Activated CD4-positive, alpha-beta memory T cell treated with anti-CD3 and anti-CD28 coated beads for 36 hours (primary cell): ENCODE measurements around the gene PIP4K2B. TPM values are rescaled to one million over a fixed set of nuclear protein-coding genes. Genes with fewer than 3 reads are reported as not detected.
A peak's percentile ranks its signal among the peaks of the same experiment; 100 is the strongest.
"Not testable (repeated sequence)": the region's sequence is repeated elsewhere in the genome, so short reads cannot be mapped to it uniquely, and the experiment has no call there.

ENCODE experiments used
- CTCF ChIA-PET: fragments of 350-600 bp; sonication (Branson Sonifier 250); formaldehyde crosslinking; loops from one replicate; lab custom pipeline; 2021; ENCODE audit warnings: antibody characterized with exemption, inconsistent platforms; lab: Charles Lee
- POLR2A ChIA-PET: fragments of 350-600 bp; sonication (Branson Sonifier 250); formaldehyde crosslinking; loops from one replicate; lab custom pipeline; 2021; ENCODE audit warnings: antibody characterized with exemption; lab: Charles Lee
- DNase-seq: peaks from one replicate; pipeline ENCODE4 v3.0.0-alpha.2; 2020
- H3K27ac Mint-ChIP-seq: one replicate; pipeline ENCODE4 v1.8.0; 2021; ENCODE audit warnings: mixed read lengths
- H3K27me3 Mint-ChIP-seq: one replicate; pipeline ENCODE4 v1.8.0; 2021; ENCODE audit warnings: mixed read lengths
- H3K36me3 Mint-ChIP-seq: one replicate; pipeline ENCODE4 v1.8.0; 2021; ENCODE audit warnings: mixed read lengths
- H3K4me1 Mint-ChIP-seq: one replicate; pipeline ENCODE4 v1.8.0; 2021; ENCODE audit warnings: low read depth, mixed read lengths
- H3K4me3 Mint-ChIP-seq: one replicate; pipeline ENCODE4 v1.8.0; 2021; ENCODE audit warnings: mild to moderate bottlenecking, mixed read lengths
- H3K9me3 Mint-ChIP-seq: one replicate; pipeline ENCODE4 v1.8.0; 2021; ENCODE audit warnings: mixed read lengths
- intact Hi-C: fragments of 100-400 bp; cut with micrococcal nuclease; formaldehyde crosslinking; loops from one replicate; pipeline ENCODE4 v1.15.1; 2023
- total RNA-seq, 2 experiments: library from RNA; stranded (reverse); gene quantifications; one replicate each; pipeline ENCODE4 v1.2.3, GENCODE V29; 2021

The PIP4K2B gene
- total RNA-seq, 2 experiments from 2014 or later, result 37.8 to 37.9 TPM

GRCh38 chr17:38797828-38798227 is 1.5 kb downstream of the PIP4K2B start:
- H3K36me3 Mint-ChIP-seq, result peaks cover 18% of the 10 kb centered on the region
- no peaks in the 10 kb centered on the region for H3K9me3 Mint-ChIP-seq
- peak overlapping the region; percentile 86 for H3K27ac Mint-ChIP-seq
- no peaks in the 10 kb centered on the region for H3K27me3 Mint-ChIP-seq
- ChIA-PET POLR2A (no interaction called here), CTCF (interaction anchor here (0.6 to 1.3 kb wide), 3 partner anchors 30 to 68 kb away, joined by 3 to 6 read pairs (median 3); no protein-coding TSS in a partner anchor)
- peak overlapping the region; percentile 80 for H3K4me3 Mint-ChIP-seq
- peaks cover 39% of the 10 kb centered on the region for H3K4me1 Mint-ChIP-seq
- DNase-seq, result no peak
- intact Hi-C loops, result loop anchor here (2.0 kb wide), 1 partner anchor 45 kb away; the partner anchor contains the start of gene PSMB3

- peak overlapping the region; percentile 24 for H3K4me3 Mint-ChIP-seq
- H3K4me1 Mint-ChIP-seq, result peaks cover 39% of the 10 kb centered on the region
- intact Hi-C loops, result no loop called here
- H3K27ac Mint-ChIP-seq, result no peak overlapping the region
- H3K9me3 Mint-ChIP-seq, result no peaks in the 10 kb centered on the region
- ChIA-PET POLR2A (no interaction called here), CTCF (interaction anchor here (1.3 kb wide), 1 partner anchor 62 kb away, joined by 6 read pairs; no protein-coding TSS in a partner anchor)
- peaks cover 15% of the 10 kb centered on the region for H3K36me3 Mint-ChIP-seq
- no peak for DNase-seq
- H3K27me3 Mint-ChIP-seq, result no peaks in the 10 kb centered on the region
Observed at GRCh38 chr17:38797158-38797490, 2.2 kb downstream of the PIP4K2B start.

DNA sequence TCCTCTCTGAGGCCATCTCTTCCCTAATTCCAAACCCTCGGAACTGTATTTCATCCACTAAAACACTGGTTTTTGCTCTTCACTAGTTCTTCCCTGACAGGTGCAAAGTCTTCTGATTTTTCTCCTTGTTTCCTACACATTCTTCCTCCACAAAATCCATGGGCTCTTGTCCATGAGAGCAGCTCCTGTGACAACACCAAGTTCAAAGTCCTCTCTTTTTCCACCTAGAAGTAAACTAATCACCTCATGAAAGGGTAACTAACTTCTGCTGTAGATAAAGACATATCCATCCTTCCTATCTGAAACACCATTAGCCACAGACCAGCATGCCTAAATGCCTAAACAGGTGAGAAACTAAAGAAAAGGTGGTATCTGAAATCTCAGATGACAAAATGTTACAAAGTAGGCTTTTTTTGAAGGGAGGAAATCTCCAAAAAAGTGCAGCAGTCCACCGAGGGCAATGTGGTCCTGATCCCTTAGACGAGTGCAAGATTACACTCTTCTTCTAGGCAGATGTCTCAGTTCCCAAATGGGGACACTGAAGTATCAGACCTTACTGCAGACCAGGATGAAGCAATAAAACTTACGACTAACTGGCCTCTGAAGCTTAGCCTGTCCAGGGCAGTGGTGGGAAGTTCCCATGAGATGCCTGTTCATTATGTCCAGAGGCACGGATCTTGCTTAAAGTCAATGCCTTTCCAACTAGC is 2.8 kb downstream of the PIP4K2B start:
- POLR2A ChIA-PET, result no interaction called here
- CTCF ChIA-PET, result no interaction called here
- no peaks in the 10 kb centered on the region for H3K27me3 Mint-ChIP-seq
- peaks cover 10% of the 10 kb centered on the region for H3K36me3 Mint-ChIP-seq
- H3K9me3 Mint-ChIP-seq, result no peaks in the 10 kb centered on the region
- intact Hi-C loops, result no loop called here
- H3K27ac Mint-ChIP-seq, result no peak overlapping the region
- no peak for DNase-seq
- H3K4me1 Mint-ChIP-seq, result peaks cover 39% of the 10 kb centered on the region
- H3K4me3 Mint-ChIP-seq, result no peak overlapping the region

DNA sequence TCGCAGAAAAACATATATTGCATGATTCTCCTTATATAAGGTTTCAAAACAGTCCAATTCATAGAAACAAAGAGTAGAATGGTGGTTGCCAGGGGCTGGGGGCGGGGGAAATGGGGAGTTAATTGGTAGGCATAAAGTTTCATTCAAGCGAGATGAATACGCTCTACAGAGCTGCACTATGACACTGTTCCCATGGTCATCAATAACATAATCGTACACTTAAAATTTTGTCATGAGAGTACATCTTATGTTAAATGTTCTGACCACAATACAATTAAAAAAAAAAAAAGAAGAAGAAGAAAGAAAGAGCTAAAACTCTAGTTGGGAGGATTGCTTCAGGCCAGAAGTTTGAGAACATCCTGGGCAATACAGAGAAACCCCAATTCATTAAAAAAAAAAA is 5.1 kb downstream of the PIP4K2B start:
- ChIA-PET CTCF (no interaction called here), POLR2A (interaction anchor here (0.5 kb wide), 1 partner anchor 53 kb away, joined by 4 read pairs; no protein-coding TSS in a partner anchor)
- peaks cover 3% of the 10 kb centered on the region for H3K36me3 Mint-ChIP-seq

DNA sequence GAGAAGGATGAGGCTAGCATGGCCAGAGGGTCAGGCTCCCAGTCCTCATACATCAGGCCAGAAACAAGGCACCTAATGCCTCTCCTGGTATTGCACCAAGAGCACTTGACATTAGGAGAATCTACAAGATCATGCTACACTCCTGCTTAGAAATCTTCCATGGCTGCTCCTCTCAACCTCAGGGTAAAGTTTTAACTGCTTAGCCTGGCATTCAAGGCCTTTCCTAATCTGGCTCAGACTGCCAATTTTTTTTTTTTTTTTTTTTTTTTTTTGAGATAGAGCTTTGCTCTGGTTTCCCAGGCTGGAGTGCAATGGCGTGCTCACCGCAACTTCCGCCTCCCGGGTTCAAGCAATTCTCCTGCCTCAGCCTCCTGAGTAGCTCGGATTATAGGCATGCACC is 8.2 kb downstream of the PIP4K2B start:
- Mint-ChIP-seq H3K27me3 (no peaks in the 10 kb centered on the region), H3K9me3 (no peaks in the 10 kb centered on the region), H3K36me3 (peaks cover 5% of the 10 kb centered on the region), H3K4me3 (no peak overlapping the region), H3K4me1 (peaks cover 13% of the 10 kb centered on the region), H3K27ac (no peak overlapping the region)
- POLR2A ChIA-PET, result no interaction called here
- intact Hi-C loops, result no loop called here
- CTCF ChIA-PET, result no interaction called here
- no peak for DNase-seq

More for the DNA sequence above, 5.1 kb downstream of the PIP4K2B start:
- Mint-ChIP-seq H3K27me3 (no peaks in the 10 kb centered on the region), H3K27ac (no peak overlapping the region), H3K4me3 (no peak overlapping the region), H3K9me3 (no peaks in the 10 kb centered on the region), H3K4me1 (peaks cover 37% of the 10 kb centered on the region)
- intact Hi-C loops, result no loop called here
- no peak for DNase-seq

GRCh38 chr17:38790148-38790707 is 9.1 kb downstream of the PIP4K2B start:
- POLR2A ChIA-PET, H3K4me3 Mint-ChIP-seq, H3K36me3 Mint-ChIP-seq, CTCF ChIA-PET, H3K27me3 Mint-ChIP-seq, DNase-seq, H3K27ac Mint-ChIP-seq, intact Hi-C loops, H3K9me3 Mint-ChIP-seq, H3K4me1 Mint-ChIP-seq: not testable (repeated sequence)

GRCh38 chr17:38789185-38789584 is 10.2 kb downstream of the PIP4K2B start:
- H3K36me3 Mint-ChIP-seq, result peaks cover 5% of the 10 kb centered on the region
- no peak for DNase-seq
- H3K4me3 Mint-ChIP-seq, result no peak overlapping the region
- ChIA-PET CTCF (no interaction called here), POLR2A (interaction anchor here (0.8 kb wide), 1 partner anchor 183 kb away, joined by 3 read pairs; no protein-coding TSS in a partner anchor)
- intact Hi-C loops, result no loop called here
- no peak overlapping the region for H3K27ac Mint-ChIP-seq
- H3K27me3 Mint-ChIP-seq, result no peaks in the 10 kb centered on the region
- no peaks in the 10 kb centered on the region for H3K9me3 Mint-ChIP-seq
- peaks cover 6% of the 10 kb centered on the region for H3K4me1 Mint-ChIP-seq

DNA sequence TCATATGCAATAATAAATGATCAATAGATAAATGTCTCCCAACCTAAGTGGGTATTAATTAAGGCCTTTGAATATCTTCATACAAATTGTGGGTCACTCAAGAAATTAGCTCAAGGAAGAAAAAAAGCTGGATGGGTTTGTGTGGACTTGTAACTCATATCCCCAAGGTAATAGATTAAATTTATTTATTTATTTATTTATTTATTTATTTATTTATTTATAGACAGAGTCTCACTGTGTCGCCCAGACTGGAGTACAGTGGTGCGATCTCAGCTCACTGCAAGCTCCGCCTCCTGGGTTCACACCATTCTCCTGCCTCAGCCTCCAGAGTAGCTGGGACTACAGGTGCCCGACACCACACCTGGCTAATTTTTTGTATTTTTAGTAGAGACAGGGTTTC is 11.4 kb downstream of the PIP4K2B start:
- DNase-seq, H3K27ac Mint-ChIP-seq, H3K4me1 Mint-ChIP-seq, H3K4me3 Mint-ChIP-seq, intact Hi-C loops, H3K36me3 Mint-ChIP-seq, H3K9me3 Mint-ChIP-seq, H3K27me3 Mint-ChIP-seq: not testable (repeated sequence)
- CTCF ChIA-PET, result interaction anchor here (1.5 kb wide), 1 partner anchor 377 kb away, joined by 3 read pairs; no protein-coding TSS in a partner anchor
- POLR2A ChIA-PET, result interaction anchor here (0.7 kb wide), 1 partner anchor 23 kb away, joined by 3 read pairs; no protein-coding TSS in a partner anchor

DNA sequence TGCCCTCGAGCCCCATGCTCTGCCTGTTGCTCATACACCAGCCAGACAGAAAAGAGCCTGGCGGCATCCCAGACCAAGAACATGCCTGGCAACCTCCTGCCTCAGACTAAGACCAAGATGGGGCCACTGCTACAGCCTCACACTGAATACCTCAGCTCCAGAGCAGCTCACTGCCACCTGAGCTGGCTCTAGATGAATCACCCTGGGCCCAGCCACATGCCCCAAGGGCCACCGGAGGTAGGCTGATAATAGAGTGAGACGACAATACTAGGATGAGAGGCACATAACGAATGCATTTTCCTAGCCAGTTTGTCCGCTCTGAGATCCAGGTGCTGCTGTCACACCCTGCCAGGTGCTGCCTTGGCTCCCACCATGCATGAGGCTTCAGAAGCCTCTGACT is 13.0 kb downstream of the PIP4K2B start:
- Mint-ChIP-seq H3K9me3 (no peaks in the 10 kb centered on the region), H3K4me3 (no peak overlapping the region), H3K27me3 (no peaks in the 10 kb centered on the region), H3K27ac (no peak overlapping the region), H3K4me1 (peaks cover 3% of the 10 kb centered on the region), H3K36me3 (peaks cover 10% of the 10 kb centered on the region)
- POLR2A ChIA-PET, result no interaction called here
- no peak for DNase-seq
- intact Hi-C loops, result no loop called here
- CTCF ChIA-PET, result no interaction called here

DNA sequence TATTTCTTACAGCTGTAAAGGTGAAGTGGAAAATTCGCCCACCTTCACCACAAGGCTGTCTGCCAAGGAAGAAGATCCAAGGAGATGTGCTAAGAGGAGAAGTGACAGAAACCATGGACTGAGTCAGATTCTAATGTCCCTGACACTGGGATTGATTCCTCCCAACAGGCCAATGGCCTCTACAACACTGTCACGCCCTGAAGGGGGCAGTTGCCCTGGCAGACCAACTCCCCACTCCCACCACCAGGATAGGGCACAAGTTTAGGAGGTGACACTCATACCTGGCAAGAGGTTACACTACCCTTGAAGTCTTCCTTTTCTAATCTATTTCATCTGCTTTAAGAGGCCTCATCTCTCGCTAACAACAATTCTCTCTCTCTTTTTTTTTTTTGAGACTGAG is 16.1 kb downstream of the PIP4K2B start:
- no peaks in the 10 kb centered on the region for H3K27me3 Mint-ChIP-seq
- ChIA-PET CTCF (no interaction called here), POLR2A (no interaction called here)
- H3K4me1 Mint-ChIP-seq, result no peaks in the 10 kb centered on the region
- H3K36me3 Mint-ChIP-seq, result peaks cover 27% of the 10 kb centered on the region
- H3K9me3 Mint-ChIP-seq, result no peaks in the 10 kb centered on the region
- no peak overlapping the region for H3K4me3 Mint-ChIP-seq
- H3K27ac Mint-ChIP-seq, result no peak overlapping the region
- intact Hi-C loops, result no loop called here
- no peak for DNase-seq

DNA sequence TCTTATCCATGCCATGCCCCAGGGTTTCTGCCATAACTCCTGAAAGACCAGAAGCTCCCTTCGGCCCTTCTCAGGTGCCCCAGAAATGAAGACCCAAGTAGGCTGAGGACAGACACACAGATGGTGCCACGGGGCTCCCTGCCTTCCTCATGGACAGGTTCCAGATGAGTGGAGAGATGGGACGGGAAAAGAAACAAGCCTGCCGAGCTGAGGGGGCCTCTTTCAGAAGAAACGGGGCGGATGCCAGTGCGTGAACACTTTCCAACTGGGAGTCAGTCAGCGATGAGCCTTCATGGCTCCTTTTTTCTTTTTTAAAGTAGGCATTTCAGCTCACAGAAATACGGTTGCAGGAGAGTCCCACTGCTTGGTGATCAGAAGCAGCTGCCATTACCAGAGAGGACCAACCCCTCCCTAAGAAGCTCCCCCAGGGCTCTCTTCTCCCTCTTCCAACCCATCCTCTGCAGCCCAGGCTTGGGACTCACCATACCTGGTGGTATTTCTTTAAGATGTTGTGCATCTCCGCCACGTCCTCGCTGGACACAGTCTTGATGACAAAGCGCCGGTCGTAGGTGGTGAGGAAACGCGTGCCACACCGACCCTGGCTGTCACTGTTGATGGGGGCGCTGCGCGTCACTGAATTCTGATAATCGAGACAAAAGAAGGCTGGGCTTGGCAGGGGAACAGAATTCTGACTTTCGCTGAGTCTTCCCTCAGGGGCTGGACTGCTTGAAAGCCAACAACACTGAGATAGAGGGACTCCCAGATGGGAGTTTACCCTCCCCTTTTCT is 19.2 kb downstream of the PIP4K2B start:
- H3K27ac Mint-ChIP-seq, result no peak overlapping the region
- CTCF ChIA-PET, result no interaction called here
- no peak overlapping the region for H3K4me3 Mint-ChIP-seq
- POLR2A ChIA-PET, result no interaction called here
- H3K9me3 Mint-ChIP-seq, result no peaks in the 10 kb centered on the region
- intact Hi-C loops, result no loop called here
- H3K36me3 Mint-ChIP-seq, result peaks cover 27% of the 10 kb centered on the region
- H3K27me3 Mint-ChIP-seq, result no peaks in the 10 kb centered on the region
- no peak for DNase-seq
- H3K4me1 Mint-ChIP-seq, result no peaks in the 10 kb centered on the region

DNA sequence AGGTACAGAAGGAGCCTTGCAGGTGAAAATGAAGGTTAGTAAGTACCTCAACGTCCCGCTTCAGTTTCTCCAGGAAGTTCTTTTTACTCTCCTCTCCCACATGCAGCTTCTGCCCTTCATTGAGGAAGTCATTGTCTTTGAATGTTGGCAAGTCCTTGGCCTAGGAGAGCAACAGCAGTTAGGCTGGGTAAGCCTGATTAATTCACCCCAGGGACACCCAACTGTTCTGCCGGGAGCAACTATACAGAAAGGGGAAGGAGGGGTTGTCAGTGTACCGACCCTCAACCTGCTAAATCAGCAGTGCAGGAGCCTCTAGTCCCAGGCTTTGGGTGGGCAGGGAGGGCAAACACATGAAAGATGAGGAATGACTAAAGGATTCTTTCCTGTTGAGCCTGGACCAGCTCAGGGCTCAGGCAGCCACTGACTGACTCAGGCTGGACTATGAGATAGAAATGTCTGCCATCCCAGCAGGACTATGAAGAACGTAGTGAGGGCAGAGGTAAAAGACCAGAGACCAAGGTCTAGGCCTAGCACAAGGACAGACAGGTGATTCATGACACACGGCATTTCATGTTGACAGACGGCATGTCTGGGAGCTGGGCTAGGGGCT is 21.6 kb downstream of the PIP4K2B start:
- no peaks in the 10 kb centered on the region for H3K27me3 Mint-ChIP-seq
- peaks cover 32% of the 10 kb centered on the region for H3K36me3 Mint-ChIP-seq
- no peak overlapping the region for H3K4me3 Mint-ChIP-seq
- H3K27ac Mint-ChIP-seq, result no peak overlapping the region
- no peaks in the 10 kb centered on the region for H3K9me3 Mint-ChIP-seq
- CTCF ChIA-PET, result interaction anchor here (0.7 kb wide), 1 partner anchor 116 kb away, joined by 3 read pairs; no protein-coding TSS in a partner anchor
- no peak for DNase-seq
- intact Hi-C loops, result no loop called here
- H3K4me1 Mint-ChIP-seq, result no peaks in the 10 kb centered on the region
- POLR2A ChIA-PET, result interaction anchor here (1.1 kb wide), 1 partner anchor 14 kb away, joined by 3 read pairs; no protein-coding TSS in a partner anchor
